IMR-90 (cell line): ENCODE measurements around the gene PHF20. TPM values are rescaled to one million over a fixed set of nuclear protein-coding genes. Genes with fewer than 3 reads are reported as not detected.

Experiments
- ATAC-seq: fragments of 200-7000 bp; cut with Tn5 transposase; 2 replicates; pipeline ENCODE4 v1.9.1; 2020; ENCODE audit warnings: low read depth, mild to moderate bottlenecking, moderate library complexity
- BruUV-seq: library from RNA; stranded (reverse); fragments of 400-500 nt; replicated peaks from 2 replicates; lab custom pipeline; 2021; lab: Mats Ljungman, UMichigan
- CTCF ChIA-PET: fragments of 300-600 bp; formaldehyde crosslinking; extraction: SDS; loops from one replicate; lab custom pipeline; 2021; ENCODE audit warnings: antibody characterized with exemption; lab: Yijun Ruan, JAX
- POLR2A ChIA-PET: fragments of 300-600 bp; sonication (Branson Sonifier 250); formaldehyde crosslinking; loops from one replicate; lab custom pipeline; 2022; ENCODE audit warnings: antibody characterized with exemption; ENCODE audit not compliant: unreplicated experiment; lab: Charles Lee
- DNase-seq: peaks from one replicate; pipeline ENCODE4 v3.0.0; 2013
- H2AFZ ChIP-seq: replicated peaks from 2 replicates; pipeline ENCODE3; 2013; ENCODE audit warnings: low read length, mild to moderate bottlenecking; ENCODE audit not compliant: poor library complexity
- H2AK5ac ChIP-seq: 2 replicates; pipeline ENCODE4 v1.6.1; 2013; ENCODE audit warnings: low read depth, low read length, inconsistent platforms
- H2AK9ac ChIP-seq: replicated peaks from 2 replicates; pipeline ENCODE3; 2013; ENCODE audit warnings: mild to moderate bottlenecking, low read depth, low read length, moderate library complexity; ENCODE audit not compliant: poor library complexity
- H2BK120ac ChIP-seq: 2 replicates; pipeline ENCODE4 v1.6.1; 2013; ENCODE audit warnings: low read depth, low read length, inconsistent platforms
- H2BK15ac ChIP-seq: 3 replicates; pipeline ENCODE4 v1.6.1; 2013; ENCODE audit warnings: low read depth, low read length, inconsistent platforms
- H2BK20ac ChIP-seq: 2 replicates; pipeline ENCODE4 v1.6.1; 2013; ENCODE audit warnings: low read depth, mild to moderate bottlenecking, inconsistent platforms, low read length, moderate library complexity
- H2BK5ac ChIP-seq: 2 replicates; pipeline ENCODE4 v1.6.1; 2013; ENCODE audit warnings: mild to moderate bottlenecking, low read depth, low read length, inconsistent platforms; ENCODE audit not compliant: poor library complexity, severe bottlenecking
- H3K14ac ChIP-seq: replicated peaks from 2 replicates; pipeline ENCODE4 v1.6.1; 2013; ENCODE audit warnings: low read depth, low read length, inconsistent platforms
- H3K18ac ChIP-seq: 2 replicates; pipeline ENCODE4 v1.6.1; 2013; ENCODE audit warnings: low read depth, low read length, control low read depth
- H3K23ac ChIP-seq: 2 replicates; pipeline ENCODE4 v1.6.1; 2013; ENCODE audit warnings: low read depth, low read length, inconsistent platforms
- H3K27ac ChIP-seq: 2 replicates; pipeline ENCODE4 v1.5.1; 2013; ENCODE audit warnings: mild to moderate bottlenecking, control low read depth, low read length; ENCODE audit not compliant: insufficient read depth
- H3K27me3 ChIP-seq: 2 replicates; pipeline ENCODE4 v1.6.1; 2013; ENCODE audit warnings: low read length; ENCODE audit not compliant: control insufficient read depth, insufficient read depth
- H3K36me3 ChIP-seq: 2 replicates; pipeline ENCODE4 v1.6.1; 2013; ENCODE audit warnings: low read length, mixed read lengths; ENCODE audit not compliant: control insufficient read depth, insufficient read depth
- H3K4ac ChIP-seq: 2 replicates; pipeline ENCODE4 v1.6.1; 2013; ENCODE audit warnings: low read depth, low read length, inconsistent platforms
- H3K4me1 ChIP-seq: 2 replicates; pipeline ENCODE4 v1.6.1; 2013; ENCODE audit warnings: low read length, mixed read lengths; ENCODE audit not compliant: control insufficient read depth, insufficient read depth
- H3K4me2 ChIP-seq: 2 replicates; pipeline ENCODE4 v1.6.1; 2013; ENCODE audit warnings: low read depth, mild to moderate bottlenecking, control low read depth, low read length, moderate library complexity
- H3K4me3 ChIP-seq: 2 replicates; pipeline ENCODE4 v1.5.1; 2013; ENCODE audit warnings: low read depth, mild to moderate bottlenecking, control low read depth, low read length, moderate library complexity; ENCODE audit not compliant: insufficient read depth
- H3K56ac ChIP-seq: 2 replicates; pipeline ENCODE4 v1.6.1; 2013; ENCODE audit warnings: low read length, inconsistent platforms; ENCODE audit not compliant: insufficient read depth; ENCODE audit errors: extremely low read depth
- H3K79me1 ChIP-seq, 2 experiments: 2 replicates each; pipeline ENCODE4 v1.6.1; 2013; ENCODE audit warnings: low read length in 2 of 2, inconsistent platforms in 1 of 2, low read depth in 1 of 2
- H3K9ac ChIP-seq: 2 replicates; pipeline ENCODE4 v1.6.1; 2013; ENCODE audit warnings: low read depth, low read length, control low read depth
- H3K9me1 ChIP-seq: 2 replicates; pipeline ENCODE4 v1.6.1; 2013; ENCODE audit warnings: low read length, inconsistent platforms; ENCODE audit not compliant: insufficient read depth
- H3K9me3 ChIP-seq: 2 replicates; pipeline ENCODE4 v1.6.1; 2013; ENCODE audit warnings: low read length; ENCODE audit not compliant: control insufficient read depth, insufficient read depth
- H4K20me1 ChIP-seq: 2 replicates; pipeline ENCODE4 v1.6.1; 2013; ENCODE audit warnings: low read length, inconsistent platforms; ENCODE audit not compliant: insufficient read depth
- H4K5ac ChIP-seq: 2 replicates; pipeline ENCODE4 v1.6.1; 2013; ENCODE audit warnings: mild to moderate bottlenecking, low read depth, low read length, control low read depth
- H4K8ac ChIP-seq, 2 experiments: 2 replicates each; pipeline ENCODE4 v1.6.1; 2013; ENCODE audit warnings: low read depth in 2 of 2, low read length in 2 of 2, control low read depth in 1 of 2, inconsistent platforms in 1 of 2
- H4K91ac ChIP-seq: 2 replicates; pipeline ENCODE4 v1.6.1; 2013; ENCODE audit warnings: low read depth, low read length, inconsistent platforms; ENCODE audit not compliant: insufficient read depth
- BHLHE40 ChIP-seq: fragments of 150-350 bp; IDR thresholded peaks from 2 replicates; pipeline ENCODE4 v1.6.1; 2016; ENCODE audit warnings: mild to moderate bottlenecking, low read depth, low read length
- CEBPB ChIP-seq: IDR thresholded peaks from 2 replicates; pipeline ENCODE4 v1.6.1; 2012; ENCODE audit warnings: low read depth, low read length, improper control_type of control experiment
- CHD1 ChIP-seq: IDR thresholded peaks from 2 replicates; pipeline ENCODE4 v1.6.1; 2012; ENCODE audit warnings: low read depth, low read length, improper control_type of control experiment
- FOS ChIP-seq: fragments of 150-350 bp; IDR thresholded peaks from 2 replicates; pipeline ENCODE4 v1.6.1; 2016; ENCODE audit warnings: low read depth, low read length
- MAFK ChIP-seq: IDR thresholded peaks from 2 replicates; pipeline ENCODE4 v1.6.1; 2012; ENCODE audit warnings: low read depth, low read length, improper control_type of control experiment
- NFE2L2 ChIP-seq: fragments of 150-350 bp; IDR thresholded peaks from 2 replicates; pipeline ENCODE4 v1.6.1; 2016; ENCODE audit warnings: low read depth, mild to moderate bottlenecking, low read length
- POLR2A ChIP-seq: IDR thresholded peaks from 2 replicates; pipeline ENCODE4 v1.6.1; 2012; ENCODE audit warnings: mild to moderate bottlenecking, low read depth, low read length
- RAD21 ChIP-seq: IDR thresholded peaks from 2 replicates; pipeline ENCODE4 v1.6.1; 2012; ENCODE audit warnings: low read length, improper control_type of control experiment
- RCOR1 ChIP-seq: IDR thresholded peaks from 2 replicates; pipeline ENCODE4 v1.6.1; 2012; ENCODE audit warnings: mild to moderate bottlenecking, low read length, improper control_type of control experiment; ENCODE audit not compliant: insufficient replicate concordance
- SMC3 ChIP-seq: fragments of 150-350 bp; IDR thresholded peaks from 2 replicates; pipeline ENCODE4 v1.6.1; 2016; ENCODE audit warnings: low read depth, mild to moderate bottlenecking, antibody characterized with exemption, low read length, moderate library complexity
- USF2 ChIP-seq: fragments of 150-350 bp; IDR thresholded peaks from 2 replicates; pipeline ENCODE4 v1.6.1; 2017; ENCODE audit warnings: mild to moderate bottlenecking, antibody characterized with exemption, low read length, low read depth
- WGBS, 2 experiments: methylation state at CpG; one replicate each; pipeline versions ENCODE4 v1.1.5 to v1.1.7; 2013; ENCODE audit warnings: missing lambda C conversion rate in 2 of 2; ENCODE audit not compliant: insufficient read length in 1 of 2; ENCODE audit errors: extremely low coverage in 2 of 2; 5-methylcytosine and 5-hydroxymethylcytosine counted together
- dilution Hi-C: fragments of 300-500 bp; cut with HindIII; formaldehyde crosslinking; loops from one replicate; pipeline ENCODE4 v1.14.3; 2018; ENCODE audit warnings: low sequenced_read_pairs; ENCODE audit not compliant: unreplicated experiment
- in situ Hi-C: fragments of 300-500 bp; cut with MboI; formaldehyde crosslinking; loops from 3 replicates; pipeline ENCODE4 v1.14.3; 2019; ENCODE audit warnings: low sequenced_read_pairs, inconsistent platforms, mixed read lengths
- intact Hi-C: fragments of 100-400 bp; cut with micrococcal nuclease; formaldehyde crosslinking; loops from 2 replicates; pipeline ENCODE4 v1.10.0; 2022
- polyA plus RNA-seq, 3 experiments: library from polyadenylated mRNA; depleted of rRNA; stranded (reverse); fragments of >200 nt; gene quantifications; 2 replicates each; pipeline ENCODE4 v1.2.3, GENCODE V29; 2012; ENCODE audit warnings: low replicate concordance in 1 of 3
- total RNA-seq: library from RNA; depleted of rRNA; stranded (reverse); fragments of >200 nt; gene quantifications from 2 replicates; pipeline ENCODE4 v1.2.3, GENCODE V29; 2012

PHF20 gene
- total and polyA plus RNA-seq, 2 of the 4 experiments (the other 2 are of a cell fraction) = 22.0 to 22.5 TPM

- H4K20me1 ChIP-seq = peaks cover 6% of the 10 kb centered on the region; the same call in 1 of the 2 replicates
- no peak overlapping the region for H3K18ac ChIP-seq
- no peak overlapping the region for H3K4me2 ChIP-seq
- no peak for TF ChIP-seq MAFK
- no peak for TF ChIP-seq NFE2L2
- no peak for TF ChIP-seq SMC3
- TF ChIP-seq RAD21 = no peak
- TF ChIP-seq CHD1 = no peak
- no peak for TF ChIP-seq RCOR1
- no peak for TF ChIP-seq CEBPB
- TF ChIP-seq BHLHE40 = no peak
- no peak for TF ChIP-seq USF2
- no peak for TF ChIP-seq FOS
- no peak for TF ChIP-seq POLR2A
- no peak overlapping the region for H3K23ac ChIP-seq
- no peaks in the 10 kb centered on the region for H3K27me3 ChIP-seq
- CTCF ChIA-PET = no interaction called here
- H2AK5ac ChIP-seq = no peak overlapping the region
- no peak overlapping the region for H3K27ac ChIP-seq
- H2AFZ ChIP-seq = no peak overlapping the region
- H2BK5ac ChIP-seq = no peak overlapping the region
- no peak for DNase-seq
- H2AK9ac ChIP-seq = no peak overlapping the region
- BruUV-seq = no TSS peak
- H3K36me3 ChIP-seq = no peaks in the 10 kb centered on the region
- H3K9ac ChIP-seq = no peak overlapping the region
- WGBS, 2 experiments = 90% methylated on average over 1 of the region's 1 CpG; no CpG with 5 or more reads in 1 of the 2 experiments
- no peak overlapping the region for H2BK20ac ChIP-seq
- H3K4me1 ChIP-seq = peaks cover 8% of the 10 kb centered on the region
- no peak overlapping the region for H2BK120ac ChIP-seq
- dilution Hi-C loops (no loop called here), intact Hi-C loops (no loop called here), in situ Hi-C loops (no loop called here)
- H3K4ac ChIP-seq = no peak overlapping the region
- H3K56ac ChIP-seq = no peak overlapping the region
- no peak overlapping the region for H2BK15ac ChIP-seq
- H4K8ac ChIP-seq = no peak overlapping the region
- ATAC-seq = no peak
- H3K9me1 ChIP-seq = peaks cover 1% of the 10 kb centered on the region; the same call in 1 of the 2 replicates
- H3K14ac ChIP-seq = no peak overlapping the region
- H4K5ac ChIP-seq = no peak overlapping the region
- peaks cover 37 to 80% of the 10 kb centered on the region in 2 experiments for H3K79me1 ChIP-seq
- H4K91ac ChIP-seq = no peak overlapping the region
- POLR2A ChIA-PET = interaction anchor here (0.6 kb wide), 1 partner anchor 84 kb away, joined by 3 read pairs; no protein-coding TSS in a partner anchor
- H3K9me3 ChIP-seq = peaks cover 2% of the 10 kb centered on the region
- no peak overlapping the region for H3K4me3 ChIP-seq
These were observed 54.7 kb downstream of the PHF20 start for GRCh38 chr20:35826397-35826998.
